Ovary (tissue), 3 donors: ENCODE results near the gene NEK1.

Source experiments
- CTCF ChIP-seq, 3 donors: fragments of 450-650 bp in 2 of 3; fragments of 200-600 bp in 1 of 3; IDR thresholded peaks; one replicate each; pipeline versions ENCODE4 v1.5.1 to v1.8.0; 2016 to 2022; ENCODE audit warnings: antibody characterized with exemption in 3 of 3, mild to moderate bottlenecking in 1 of 3
- EP300 ChIP-seq: sonication (generic); formaldehyde crosslinking; IDR thresholded peaks from one replicate; pipeline ENCODE4 v1.6.1; 2017; ENCODE audit warnings: antibody characterized with exemption
- POLR2A ChIP-seq: fragments of 450-650 bp; IDR thresholded peaks from one replicate; pipeline ENCODE4 v1.6.1; 2017; ENCODE audit warnings: antibody characterized with exemption, mild to moderate bottlenecking, moderate library complexity
- donor health status: DM: no; HTN: no; CAD: no.

- no peak for TF ChIP-seq CTCF (IDR thresholded peaks at IDR 0.05)
- TF ChIP-seq POLR2A, result no peak
- TF ChIP-seq EP300, result no peak
Measured at GRCh38 chr4:169530048-169530447, 82.3 kb downstream of the NEK1 start.
